HepG2 (cell line): ENCODE results near the gene SLC38A2. TPM values are rescaled to one million over a fixed set of nuclear protein-coding genes. Genes with fewer than 3 reads are reported as not detected.

Source experiments
- FLYWCH1 ChIP-seq: sonication (generic); formaldehyde crosslinking; IDR thresholded peaks from 2 replicates; pipeline ENCODE4 v1.8.1; 2023; ENCODE audit warnings: mild to moderate bottlenecking, missing genetic modification reagents
- JUNB ChIP-seq: sonication (generic); formaldehyde crosslinking; IDR thresholded peaks from 2 replicates; pipeline ENCODE4 v1.8.0; 2022; ENCODE audit warnings: missing genetic modification reagents, mild to moderate bottlenecking, borderline replicate concordance
- KDM4B ChIP-seq: sonication (generic); formaldehyde crosslinking; IDR thresholded peaks from 2 replicates; pipeline ENCODE4 v1.4.0; 2020; ENCODE audit warnings: missing genetic modification reagents
- KLF13 ChIP-seq: sonication (generic); formaldehyde crosslinking; IDR thresholded peaks from 2 replicates; pipeline ENCODE4 v1.4.0; 2020; ENCODE audit warnings: mild to moderate bottlenecking, missing genetic modification reagents
- NFYC ChIP-seq: IDR thresholded peaks from 2 replicates; pipeline ENCODE4 v1.6.1; 2016; ENCODE audit warnings: missing genetic modification reagents, missing compliant biosample characterization
- RFX1 ChIP-seq: fragments of 450-650 bp; IDR thresholded peaks from 2 replicates; pipeline ENCODE4 v1.6.1; 2017
- SNAI1 ChIP-seq: sonication (generic); formaldehyde crosslinking; IDR thresholded peaks from 2 replicates; pipeline ENCODE4 v1.5.0; 2020; ENCODE audit warnings: mild to moderate bottlenecking, missing genetic modification reagents, borderline replicate concordance
- ZBTB38 ChIP-seq: sonication (generic); formaldehyde crosslinking; IDR thresholded peaks from 2 replicates; pipeline ENCODE4 v1.5.1; 2020; ENCODE audit warnings: mild to moderate bottlenecking, missing genetic modification reagents
- ZC3H13 ChIP-seq: sonication (generic); formaldehyde crosslinking; IDR thresholded peaks from 2 replicates; pipeline ENCODE4 v1.8.1; 2023; ENCODE audit warnings: mild to moderate bottlenecking, missing genetic modification reagents, moderate library complexity
- ZFP36L2 ChIP-seq: sonication (generic); formaldehyde crosslinking; IDR thresholded peaks from 2 replicates; pipeline ENCODE4 v1.4.0; 2020; ENCODE audit warnings: missing genetic modification reagents
- polyA plus RNA-seq, 8 experiments: library from polyadenylated mRNA; depleted of rRNA in 3 of 8; stranded (reverse) in 7 of 8; unstranded in 1 of 8; fragments of >200 nt; fragmentation: Illumina TruSeq in 4 of 8; extraction: Trizol in 4 of 8; gene quantifications; 2 replicates each; pipeline versions ENCODE4 v1.2.1 to v1.2.3, GENCODE V29; 2011 to 2016; ENCODE audit warnings: low read depth in 4 of 8, missing spikeins in 1 of 8, mixed read lengths in 1 of 8; ENCODE audit not compliant: insufficient read depth in 1 of 8
- total RNA-seq, 5 experiments: library from RNA; depleted of rRNA; stranded (reverse); fragments of >200 nt; fragmentation: Illumina TruSeq; extraction: Trizol; gene quantifications; 2 replicates each; pipeline ENCODE4 v1.2.3, GENCODE V29; 2016; ENCODE audit warnings: low read depth in 1 of 5
- TF ChIP-seq, protein P1 (sequence below): sonication (generic); formaldehyde crosslinking; IDR thresholded peaks from 2 replicates; pipeline ENCODE4 v1.4.0; 2020; ENCODE audit warnings: missing genetic modification reagents
- TF ChIP-seq, protein P2 (sequence below): sonication (generic); formaldehyde crosslinking; IDR thresholded peaks from 2 replicates; pipeline ENCODE4 v1.4.0; 2020; ENCODE audit warnings: missing genetic modification reagents, low read depth, mild to moderate bottlenecking, borderline replicate concordance

Gene SLC38A2
- total and polyA plus RNA-seq, 2 of the 13 experiments (the other 11 are each of a cell fraction or from before 2014, with no cell fraction given) = 368 to 880 TPM

DNA sequence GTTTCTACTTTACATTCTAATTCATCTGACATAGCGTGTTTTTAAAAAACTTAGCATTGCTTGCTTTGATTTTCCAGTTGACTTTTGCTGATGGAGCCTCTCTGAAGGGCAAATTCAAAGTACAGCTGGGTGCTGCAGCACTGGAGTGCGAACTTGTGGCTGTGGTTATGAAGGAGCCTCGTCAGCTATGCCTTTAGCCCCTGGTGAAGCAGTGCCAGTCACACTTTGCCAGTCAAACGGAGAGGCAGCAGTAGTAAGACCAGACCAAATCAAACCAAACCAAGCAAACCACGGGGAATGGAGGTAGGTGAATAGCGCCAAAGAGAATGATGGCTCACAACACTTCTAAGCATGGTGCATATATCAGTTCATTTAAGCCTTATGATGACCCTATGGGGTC lies 15.1 kb upstream of the SLC38A2 start (continued):
- TF ChIP-seq, protein P1, sequence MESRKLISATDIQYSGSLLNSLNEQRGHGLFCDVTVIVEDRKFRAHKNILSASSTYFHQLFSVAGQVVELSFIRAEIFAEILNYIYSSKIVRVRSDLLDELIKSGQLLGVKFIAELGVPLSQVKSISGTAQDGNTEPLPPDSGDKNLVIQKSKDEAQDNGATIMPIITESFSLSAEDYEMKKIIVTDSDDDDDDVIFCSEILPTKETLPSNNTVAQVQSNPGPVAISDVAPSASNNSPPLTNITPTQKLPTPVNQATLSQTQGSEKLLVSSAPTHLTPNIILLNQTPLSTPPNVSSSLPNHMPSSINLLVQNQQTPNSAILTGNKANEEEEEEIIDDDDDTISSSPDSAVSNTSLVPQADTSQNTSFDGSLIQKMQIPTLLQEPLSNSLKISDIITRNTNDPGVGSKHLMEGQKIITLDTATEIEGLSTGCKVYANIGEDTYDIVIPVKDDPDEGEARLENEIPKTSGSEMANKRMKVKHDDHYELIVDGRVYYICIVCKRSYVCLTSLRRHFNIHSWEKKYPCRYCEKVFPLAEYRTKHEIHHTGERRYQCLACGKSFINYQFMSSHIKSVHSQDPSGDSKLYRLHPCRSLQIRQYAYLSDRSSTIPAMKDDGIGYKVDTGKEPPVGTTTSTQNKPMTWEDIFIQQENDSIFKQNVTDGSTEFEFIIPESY (CRISPR knock-in tag) = 0 out of 2 replicates have a peak, but pooled peaks have one; percentile 6
- TF ChIP-seq ZBTB38 = 0 out of 2 replicates have a peak, but pooled peaks have one; percentile 46
- no peak for TF ChIP-seq JUNB (CRISPR knock-in tag)
- no peak for TF ChIP-seq FLYWCH1 (CRISPR knock-in tag)
- no peak for TF ChIP-seq RFX1
- TF ChIP-seq KDM4B (CRISPR knock-in tag) = no peak
- no peak for TF ChIP-seq NFYC
- no peak for TF ChIP-seq ZC3H13 (CRISPR knock-in tag)
- no peak for TF ChIP-seq ZFP36L2 (CRISPR knock-in tag)
- TF ChIP-seq SNAI1 = no peak
- TF ChIP-seq, protein P2, sequence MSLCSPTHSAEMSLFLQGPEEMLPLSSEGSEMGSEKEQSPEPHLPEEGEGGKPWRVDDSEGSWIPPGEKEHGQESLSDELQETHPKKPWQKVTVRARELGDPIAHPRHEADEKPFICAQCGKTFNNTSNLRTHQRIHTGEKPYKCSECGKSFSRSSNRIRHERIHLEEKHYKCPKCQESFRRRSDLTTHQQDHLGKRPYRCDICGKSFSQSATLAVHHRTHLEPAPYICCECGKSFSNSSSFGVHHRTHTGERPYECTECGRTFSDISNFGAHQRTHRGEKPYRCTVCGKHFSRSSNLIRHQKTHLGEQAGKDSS (CRISPR knock-in tag) = no peak
- TF ChIP-seq KLF13 (CRISPR knock-in tag) = no peak
